ENCODE data around the gene PKP1.
"Not testable (repeated sequence)": the region's sequence is repeated elsewhere in the genome, so short reads cannot be mapped to it uniquely, and the experiment has no call there.

Gene PKP1, protein sequence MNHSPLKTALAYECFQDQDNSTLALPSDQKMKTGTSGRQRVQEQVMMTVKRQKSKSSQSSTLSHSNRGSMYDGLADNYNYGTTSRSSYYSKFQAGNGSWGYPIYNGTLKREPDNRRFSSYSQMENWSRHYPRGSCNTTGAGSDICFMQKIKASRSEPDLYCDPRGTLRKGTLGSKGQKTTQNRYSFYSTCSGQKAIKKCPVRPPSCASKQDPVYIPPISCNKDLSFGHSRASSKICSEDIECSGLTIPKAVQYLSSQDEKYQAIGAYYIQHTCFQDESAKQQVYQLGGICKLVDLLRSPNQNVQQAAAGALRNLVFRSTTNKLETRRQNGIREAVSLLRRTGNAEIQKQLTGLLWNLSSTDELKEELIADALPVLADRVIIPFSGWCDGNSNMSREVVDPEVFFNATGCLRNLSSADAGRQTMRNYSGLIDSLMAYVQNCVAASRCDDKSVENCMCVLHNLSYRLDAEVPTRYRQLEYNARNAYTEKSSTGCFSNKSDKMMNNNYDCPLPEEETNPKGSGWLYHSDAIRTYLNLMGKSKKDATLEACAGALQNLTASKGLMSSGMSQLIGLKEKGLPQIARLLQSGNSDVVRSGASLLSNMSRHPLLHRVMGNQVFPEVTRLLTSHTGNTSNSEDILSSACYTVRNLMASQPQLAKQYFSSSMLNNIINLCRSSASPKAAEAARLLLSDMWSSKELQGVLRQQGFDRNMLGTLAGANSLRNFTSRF

DNA sequence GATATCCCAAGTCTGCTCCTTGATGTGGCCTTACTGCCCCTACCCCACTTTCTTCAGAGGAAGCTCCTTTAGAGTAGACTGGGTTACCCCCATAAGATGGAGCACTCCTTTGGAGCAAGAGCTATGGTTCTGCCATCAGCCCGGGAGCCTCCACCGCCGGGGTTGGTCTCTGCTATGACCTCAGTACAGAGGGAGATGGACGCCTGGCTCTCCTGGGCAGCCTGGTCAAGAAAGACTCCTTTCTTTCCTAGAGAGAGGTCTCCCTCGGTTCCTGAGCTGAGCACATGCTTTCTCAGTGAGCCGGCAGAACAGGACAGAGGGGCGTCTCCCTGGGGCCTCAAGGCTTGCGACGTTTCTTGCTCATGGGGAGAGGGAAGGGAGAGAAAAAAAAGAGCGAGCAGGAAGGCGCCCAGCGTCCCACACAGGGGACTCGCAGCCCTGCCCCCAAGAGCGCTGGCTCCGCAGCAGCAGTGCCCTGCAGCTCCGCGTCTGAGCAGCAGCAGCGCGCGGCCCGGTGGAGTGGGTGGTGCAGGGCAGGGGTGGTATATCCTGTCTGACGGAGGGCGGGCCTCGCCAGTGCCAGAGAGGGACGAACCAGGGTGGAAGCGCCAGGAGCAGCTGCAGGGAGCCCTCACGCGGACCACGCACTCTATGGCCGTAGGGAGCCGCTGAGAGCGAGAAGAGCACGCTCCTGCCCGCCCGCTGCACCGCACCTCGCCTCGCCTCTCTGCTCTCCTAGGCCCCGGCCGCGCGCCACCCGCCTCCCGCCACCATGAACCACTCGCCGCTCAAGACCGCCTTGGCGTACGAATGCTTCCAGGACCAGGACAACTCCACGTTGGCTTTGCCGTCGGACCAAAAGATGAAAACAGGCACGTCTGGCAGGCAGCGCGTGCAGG lies at the start of gene PKP1:
PKP1 (plus strand) TSS at position 576 of the 899 bp plus-strand sequence; CDS start at position 773, 197 bp downstream.
- no peak for DNase-seq

DNA sequence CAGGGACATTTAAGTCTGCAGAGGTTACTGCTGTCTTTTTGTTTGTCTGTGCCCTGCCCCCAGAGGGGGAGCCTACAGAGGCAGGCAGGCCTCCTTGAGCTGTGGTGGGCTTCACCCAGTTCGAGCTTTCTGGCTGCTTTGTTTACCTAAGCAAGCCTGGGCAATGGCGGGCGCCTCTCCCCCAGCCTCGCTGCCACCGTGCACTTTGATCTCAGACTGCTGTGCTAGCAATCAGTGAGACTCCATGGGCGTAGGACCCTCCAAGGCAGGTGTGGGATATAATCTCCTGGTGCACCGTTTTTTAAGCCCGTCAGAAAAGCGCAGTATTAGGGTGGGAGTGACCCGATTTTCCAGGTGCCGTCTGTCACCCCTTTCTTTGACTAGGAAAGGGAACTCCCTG lies 43.7 kb upstream of the PKP1 start:
- not testable (repeated sequence) for DNase-seq

DNA sequence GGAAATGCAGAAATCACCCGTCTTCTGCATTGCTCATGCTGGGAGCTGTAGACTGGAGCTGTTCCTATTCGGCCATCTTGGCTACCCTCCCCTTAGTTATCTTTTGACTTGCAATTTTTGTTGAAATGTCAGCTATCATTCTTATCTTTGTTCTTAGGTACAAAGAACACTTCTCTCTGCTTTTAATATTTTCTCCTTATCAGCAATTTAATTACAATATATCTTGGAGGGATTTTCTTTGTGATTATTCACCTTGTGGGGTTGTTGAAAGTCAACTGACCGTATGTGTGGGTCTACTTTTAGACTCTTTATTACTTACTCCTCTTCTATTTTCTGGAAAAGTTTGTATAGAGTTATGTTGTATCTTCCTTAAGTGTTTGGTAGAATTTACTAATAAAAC lies 43.1 kb upstream of the PKP1 start:
- no peak for DNase-seq

DNA sequence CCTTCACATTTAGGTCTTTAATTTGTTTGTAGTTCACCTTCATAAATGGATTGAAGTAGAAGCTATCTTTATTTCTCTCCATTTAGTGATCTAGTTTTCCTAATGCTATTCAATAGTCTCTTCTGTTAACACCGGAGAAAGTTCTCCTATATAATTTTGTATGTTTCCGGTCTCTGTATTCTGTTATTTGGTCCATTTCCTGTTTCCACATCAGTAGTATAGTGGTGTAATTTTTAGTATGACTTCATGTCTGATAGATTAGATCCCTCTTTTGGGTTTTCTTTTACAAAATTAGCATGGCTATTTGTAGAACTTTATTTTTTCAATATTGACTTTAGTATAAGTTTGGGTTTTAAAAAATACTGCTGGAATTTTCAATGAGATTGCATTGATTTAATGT lies 41.6 kb upstream of the PKP1 start:
- no peak for DNase-seq

DNA sequence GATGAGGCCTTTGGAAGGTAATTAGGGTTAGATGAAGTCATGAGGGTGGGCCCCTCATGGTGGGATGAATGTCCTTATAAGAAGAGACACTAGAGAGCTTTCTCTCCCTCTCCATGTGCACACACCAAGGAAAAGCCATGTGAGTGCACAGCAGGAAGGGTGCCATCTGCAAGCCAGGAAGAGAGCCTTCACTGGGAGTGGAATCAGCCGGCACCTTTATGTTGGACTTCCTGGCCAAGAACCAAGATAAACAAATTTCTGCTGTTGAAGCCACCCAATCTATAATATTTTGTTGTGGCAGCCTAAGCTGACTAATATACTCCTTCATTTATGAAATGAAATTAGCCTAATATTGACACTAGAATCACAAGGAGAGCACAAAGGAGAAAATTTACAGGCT lies 38.2 kb upstream of the PKP1 start:
- DNase-seq = no peak

DNA sequence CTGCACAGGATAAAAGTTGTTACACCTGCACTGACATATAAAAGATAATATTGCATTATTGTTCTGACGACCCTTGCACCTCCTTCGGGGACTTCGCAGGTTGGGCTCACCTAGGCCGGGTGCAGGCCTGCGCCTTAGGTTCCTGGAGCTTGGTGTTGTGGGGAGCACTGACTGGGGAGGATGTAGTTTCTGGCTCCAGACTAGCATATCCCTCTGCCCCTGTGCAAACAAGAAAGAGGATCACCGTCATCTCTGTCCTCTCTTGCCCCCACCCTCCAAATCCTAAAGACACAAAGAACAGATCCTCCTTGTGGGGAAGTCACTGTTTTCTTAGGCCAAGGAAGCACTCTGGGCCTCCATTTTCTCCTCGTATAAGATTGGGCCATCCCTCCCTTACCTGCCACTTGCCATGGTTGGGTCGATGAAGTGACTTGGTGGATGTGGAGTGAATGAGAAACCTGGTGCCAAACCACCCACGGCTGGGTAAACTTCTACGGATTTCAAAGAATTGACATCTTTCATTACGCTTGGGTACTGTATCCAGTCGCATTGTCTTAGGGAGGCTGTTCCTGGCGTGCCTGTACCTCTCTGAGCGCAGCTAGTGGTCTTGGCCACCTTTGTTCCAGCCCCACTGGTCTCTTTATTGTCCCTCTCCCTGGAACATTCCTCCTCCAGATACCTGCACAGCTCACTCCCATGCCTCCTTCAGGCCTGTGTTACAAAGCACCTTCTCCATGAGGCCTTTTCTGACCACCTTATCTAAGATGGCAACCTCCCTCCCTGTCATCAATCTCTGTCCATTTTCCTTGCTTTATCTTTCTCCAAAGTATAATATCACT lies 34.4 kb upstream of the PKP1 start:
- DNase-seq = no peak

DNA sequence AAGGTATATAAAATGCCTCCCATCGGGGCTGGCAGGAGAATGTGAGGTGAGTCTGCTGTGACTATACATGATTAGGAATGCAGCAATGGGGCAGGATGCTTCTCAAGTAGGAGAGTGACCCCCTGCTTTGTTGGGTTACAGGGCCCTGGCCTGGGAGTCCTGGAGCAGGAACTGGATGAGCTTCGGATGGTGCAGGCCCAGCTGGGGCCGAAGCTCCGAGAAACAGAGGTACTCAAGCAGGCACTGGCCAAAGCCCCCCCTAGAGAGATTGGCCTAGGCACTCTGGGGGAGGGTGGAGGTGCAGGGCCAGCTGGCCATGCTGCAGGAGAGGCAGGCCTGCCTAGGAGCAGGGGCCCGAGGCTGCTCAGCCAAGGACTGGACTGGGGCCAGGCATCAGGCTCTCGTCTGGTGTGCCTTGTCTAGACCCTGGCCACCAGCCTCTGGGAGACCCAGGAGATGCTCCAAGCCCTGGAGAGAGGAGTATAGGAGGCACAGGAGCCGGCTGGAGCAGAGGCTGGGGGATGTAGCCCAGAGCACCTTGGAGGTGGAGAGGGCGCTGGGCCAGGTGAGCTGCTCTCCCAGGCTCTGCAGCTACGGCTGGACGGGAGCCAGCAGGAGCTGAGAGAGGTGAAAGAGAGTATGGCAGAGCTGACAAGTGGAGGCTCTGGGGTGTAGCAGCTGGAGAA lies 32.8 kb upstream of the PKP1 start:
- no peak for DNase-seq

DNA sequence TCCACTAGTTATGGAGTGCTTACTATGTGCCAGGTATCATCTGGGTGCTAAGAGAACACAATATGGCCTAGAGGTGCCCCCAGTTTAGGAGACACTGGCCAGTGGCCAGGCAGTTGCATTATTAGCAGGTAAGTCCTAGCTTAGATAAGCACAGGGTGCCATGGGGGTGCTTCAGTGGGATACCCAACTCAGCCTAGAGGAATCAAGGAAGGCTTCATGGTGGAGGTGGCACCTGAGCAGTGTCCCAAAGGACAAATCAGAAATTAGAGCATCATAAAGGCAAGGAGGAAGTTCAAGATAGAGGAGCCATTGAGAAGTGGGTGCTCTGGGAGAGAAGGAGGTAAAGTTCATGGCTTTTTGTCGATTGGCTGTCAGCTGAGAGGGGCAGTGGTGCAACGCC lies 31.9 kb upstream of the PKP1 start:
- DNase-seq = no peak

DNA sequence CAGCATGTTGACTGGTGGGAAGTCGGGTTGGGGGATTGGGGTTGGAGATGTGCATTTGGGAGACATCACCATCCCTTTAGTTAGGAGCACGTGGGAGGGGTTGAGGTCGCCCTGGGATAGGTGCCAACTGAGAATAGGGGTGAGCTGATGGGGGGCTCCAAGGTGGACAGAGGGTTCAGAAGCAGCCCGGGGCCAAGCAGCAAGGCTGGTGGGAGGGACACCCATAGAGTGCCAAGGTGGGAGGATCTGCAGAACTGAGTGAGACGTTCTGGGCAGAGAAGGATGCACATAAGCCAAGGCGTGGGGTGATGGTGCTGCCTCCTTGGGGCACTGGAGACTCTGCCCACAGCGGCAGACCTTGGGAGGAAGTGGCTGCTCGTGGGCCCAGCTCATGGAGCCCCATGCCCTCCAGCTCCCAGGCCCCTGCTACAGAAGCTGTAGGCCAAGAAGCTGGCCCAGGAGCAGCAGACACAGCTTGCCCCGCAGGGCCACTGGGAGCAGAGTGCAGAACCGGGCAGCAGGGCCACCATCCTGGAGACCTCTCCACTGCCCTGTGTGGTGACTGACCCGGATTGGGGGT lies 31.4 kb upstream of the PKP1 start:
- DNase-seq = no peak

DNA sequence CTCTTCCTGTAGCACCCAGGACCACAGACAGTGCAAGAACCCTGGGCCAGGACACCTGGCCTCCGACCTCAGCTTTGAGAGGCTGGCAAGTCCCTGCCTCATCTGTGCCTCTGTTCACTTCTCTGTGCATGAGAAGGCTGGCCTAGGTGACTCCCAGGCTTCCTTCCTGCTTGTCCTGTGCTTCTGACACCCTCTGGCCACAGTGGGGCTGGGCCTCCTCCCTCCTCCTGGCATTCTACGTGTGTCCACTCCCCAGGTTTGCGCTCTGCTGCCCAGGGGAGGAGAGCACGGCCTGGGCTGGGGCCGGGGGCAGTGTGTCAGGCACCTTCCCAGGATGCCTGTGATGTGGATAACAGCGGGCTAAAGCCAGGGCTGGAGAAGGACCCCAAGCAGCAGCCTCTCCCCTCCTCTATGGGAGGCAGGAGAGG lies 30.3 kb upstream of the PKP1 start:
- no peak for DNase-seq

DNA sequence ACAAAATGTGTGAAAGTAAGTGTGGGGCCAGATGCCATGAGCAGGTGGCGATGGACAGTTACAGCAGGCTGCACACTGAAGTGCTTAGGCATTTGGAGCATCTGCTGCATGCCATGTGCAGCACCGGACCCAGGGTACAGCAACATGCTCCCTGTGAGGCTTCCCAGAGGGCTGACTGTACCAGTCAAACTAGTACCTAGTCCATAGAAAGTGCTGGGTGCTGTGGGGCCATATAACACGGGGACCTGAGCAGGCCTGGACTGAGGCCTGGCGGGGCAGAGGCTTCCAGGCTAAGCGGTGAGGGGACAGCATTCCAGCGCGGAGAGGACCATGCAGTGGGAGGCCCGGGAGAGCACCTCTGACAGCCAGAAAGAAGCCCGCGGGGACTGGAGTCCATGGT lies 29.9 kb upstream of the PKP1 start:
- DNase-seq = no peak

DNA sequence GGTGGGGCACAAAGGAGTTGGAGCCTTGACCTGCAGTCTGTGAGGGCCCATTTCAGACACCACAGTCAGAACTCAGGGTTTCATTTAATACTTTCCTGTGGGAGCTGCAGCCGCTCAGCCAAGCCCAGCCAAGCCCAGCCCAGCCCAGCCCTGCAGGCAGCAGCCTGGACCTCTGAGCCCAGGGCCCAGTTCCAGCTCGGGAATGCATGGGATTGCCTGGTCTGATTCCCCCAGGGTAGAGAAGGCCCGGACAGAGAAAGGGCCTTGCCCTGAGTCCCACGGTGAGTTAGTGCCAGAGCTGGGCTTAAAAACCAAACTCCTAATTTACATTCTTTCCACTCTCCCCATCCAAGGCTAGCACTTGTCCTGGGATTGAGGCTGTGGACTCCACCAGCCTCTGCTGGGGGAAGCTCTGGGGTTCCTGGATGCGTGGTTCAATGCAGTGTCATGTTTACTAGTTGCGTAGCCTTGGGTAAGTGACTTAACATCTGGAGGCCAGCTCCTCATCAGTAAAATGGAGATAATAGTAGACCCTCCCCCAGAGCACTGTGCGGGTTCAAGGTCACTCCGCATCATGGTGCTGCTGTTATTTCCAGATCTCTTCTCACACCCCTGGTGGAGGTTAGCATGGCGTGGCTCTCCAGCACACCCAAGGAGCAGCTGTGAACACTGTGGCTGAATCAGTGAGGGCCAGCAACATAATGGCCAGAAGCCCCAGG lies 29.2 kb upstream of the PKP1 start:
- DNase-seq = no peak

DNA sequence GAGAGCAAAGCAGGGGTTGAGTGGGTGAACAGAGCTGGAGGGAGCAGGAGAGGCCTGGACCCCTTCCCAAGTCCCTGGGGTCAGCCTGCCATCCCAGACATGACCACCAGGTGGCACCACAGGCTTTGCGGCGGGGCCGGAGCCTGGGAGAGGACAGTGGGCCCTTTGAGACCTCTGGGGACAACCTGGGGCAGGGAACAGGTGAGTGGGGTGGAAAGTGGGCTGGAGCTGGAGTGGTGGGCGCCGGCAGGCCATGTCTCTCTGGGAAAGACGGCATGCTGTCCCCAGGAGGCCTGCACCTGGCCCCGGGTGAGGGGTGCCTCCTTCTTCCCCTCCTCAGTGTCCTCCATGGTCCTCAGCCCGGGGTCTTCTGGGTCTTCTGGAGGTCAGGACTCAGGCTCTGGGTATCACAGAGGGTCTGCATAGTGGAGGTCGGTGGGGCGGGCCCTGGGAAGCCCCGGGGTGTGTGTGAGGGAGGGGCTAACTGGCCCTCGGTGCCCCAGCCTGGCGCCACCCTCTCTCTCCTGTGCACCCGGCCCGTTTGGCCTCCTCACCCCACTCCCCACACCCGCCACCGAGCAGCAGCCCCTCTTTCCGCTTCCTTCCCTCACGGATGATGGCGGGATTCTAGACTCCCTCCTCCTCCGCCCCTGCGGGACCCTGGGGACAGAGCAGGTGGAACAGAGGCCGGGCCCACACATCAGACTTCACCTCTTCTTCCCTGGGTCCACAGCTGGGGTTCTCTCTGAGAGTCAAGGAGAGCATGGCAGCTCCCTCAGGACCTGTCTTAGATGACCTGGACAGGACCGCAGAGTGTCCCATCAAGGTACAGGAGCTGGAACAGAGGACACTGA lies 28.5 kb upstream of the PKP1 start:
- peak in 1 of 2 donors; percentile 51 for DNase-seq

DNA sequence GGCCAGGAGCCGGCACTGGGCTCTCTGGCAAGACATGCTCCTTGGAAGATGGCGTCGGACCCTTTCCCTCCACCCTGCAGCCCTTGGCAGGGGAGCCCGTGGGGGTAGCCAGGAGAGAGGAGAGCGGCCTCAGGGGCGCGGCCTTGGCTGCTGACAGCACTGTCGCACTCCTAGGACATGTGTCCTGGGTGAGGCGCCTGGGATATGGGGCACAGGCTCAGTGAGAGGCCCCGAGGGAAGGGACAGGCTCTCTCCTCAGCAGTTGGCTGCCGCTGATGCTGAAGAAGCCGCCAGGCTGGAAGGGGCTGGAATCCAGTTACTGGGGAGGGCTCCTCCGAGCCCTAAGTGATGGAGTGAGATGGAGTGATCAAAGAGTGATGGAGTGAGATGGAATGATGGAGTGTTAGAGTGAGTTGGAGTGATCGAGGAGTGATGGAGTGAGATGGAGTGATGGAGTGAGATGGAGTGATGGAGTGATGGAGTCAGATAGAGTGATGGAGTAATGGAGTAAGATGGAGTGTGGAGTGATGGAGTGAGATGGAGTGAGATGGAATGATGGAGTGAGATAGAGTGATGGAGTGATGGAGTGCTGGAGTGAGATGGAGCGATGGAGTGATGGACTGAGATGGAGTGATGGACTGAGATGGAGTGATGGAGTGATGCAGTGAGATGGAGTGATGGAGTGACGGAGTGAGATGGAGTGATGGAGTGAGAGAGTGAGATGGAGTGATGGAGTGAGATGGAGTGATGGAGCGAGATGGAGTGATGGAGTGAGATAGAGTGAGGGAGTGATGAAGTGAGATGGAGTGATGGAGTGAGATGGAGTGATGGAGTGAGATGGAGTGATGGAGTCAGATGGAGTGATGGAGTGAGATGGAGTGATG lies 27.6 kb upstream of the PKP1 start:
- no peak for DNase-seq

DNA sequence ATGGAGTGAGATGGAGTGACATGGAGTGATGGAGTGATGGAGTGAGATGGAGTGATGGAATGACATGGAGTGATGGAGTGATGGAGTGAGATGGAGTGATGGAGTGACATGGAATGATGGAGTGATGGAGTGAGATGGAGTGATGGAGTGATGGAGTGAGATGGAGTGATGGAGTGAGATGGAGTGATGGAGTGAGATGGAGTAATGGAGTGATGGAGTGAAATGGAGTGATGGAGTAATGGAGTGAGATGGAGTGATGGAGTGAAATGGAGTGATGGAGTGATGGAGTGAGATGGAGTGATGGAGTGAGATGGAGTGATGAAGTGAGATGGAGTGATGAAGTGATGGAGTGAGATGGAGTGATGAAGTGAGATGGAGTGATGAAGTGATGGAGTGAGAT lies 25.2 kb upstream of the PKP1 start:
- not testable (repeated sequence) for DNase-seq

DNA sequence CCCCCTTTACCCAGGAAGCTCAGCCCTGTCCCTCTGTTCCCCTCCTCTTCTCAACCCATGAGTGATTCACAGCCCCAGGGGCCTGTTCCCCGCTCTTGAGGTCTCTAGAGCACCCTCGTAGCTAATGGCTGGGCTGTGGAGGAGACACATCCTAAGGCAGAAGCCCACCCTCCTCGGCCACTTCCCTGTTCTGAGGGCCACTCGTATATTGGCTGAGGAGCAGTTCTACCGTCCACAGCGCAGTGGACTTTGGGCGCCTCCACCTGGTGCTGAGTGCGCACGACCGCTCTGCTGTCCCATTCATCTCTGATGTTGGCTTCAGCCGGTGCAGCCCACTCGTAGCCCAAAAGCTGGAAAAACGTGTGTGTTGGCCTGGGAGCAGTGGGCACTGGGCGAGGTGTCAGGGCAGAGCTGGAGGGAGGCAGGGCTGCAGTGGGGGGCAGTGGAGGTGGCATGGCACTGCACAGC lies 24.5 kb upstream of the PKP1 start:
- no peak for DNase-seq

DNA sequence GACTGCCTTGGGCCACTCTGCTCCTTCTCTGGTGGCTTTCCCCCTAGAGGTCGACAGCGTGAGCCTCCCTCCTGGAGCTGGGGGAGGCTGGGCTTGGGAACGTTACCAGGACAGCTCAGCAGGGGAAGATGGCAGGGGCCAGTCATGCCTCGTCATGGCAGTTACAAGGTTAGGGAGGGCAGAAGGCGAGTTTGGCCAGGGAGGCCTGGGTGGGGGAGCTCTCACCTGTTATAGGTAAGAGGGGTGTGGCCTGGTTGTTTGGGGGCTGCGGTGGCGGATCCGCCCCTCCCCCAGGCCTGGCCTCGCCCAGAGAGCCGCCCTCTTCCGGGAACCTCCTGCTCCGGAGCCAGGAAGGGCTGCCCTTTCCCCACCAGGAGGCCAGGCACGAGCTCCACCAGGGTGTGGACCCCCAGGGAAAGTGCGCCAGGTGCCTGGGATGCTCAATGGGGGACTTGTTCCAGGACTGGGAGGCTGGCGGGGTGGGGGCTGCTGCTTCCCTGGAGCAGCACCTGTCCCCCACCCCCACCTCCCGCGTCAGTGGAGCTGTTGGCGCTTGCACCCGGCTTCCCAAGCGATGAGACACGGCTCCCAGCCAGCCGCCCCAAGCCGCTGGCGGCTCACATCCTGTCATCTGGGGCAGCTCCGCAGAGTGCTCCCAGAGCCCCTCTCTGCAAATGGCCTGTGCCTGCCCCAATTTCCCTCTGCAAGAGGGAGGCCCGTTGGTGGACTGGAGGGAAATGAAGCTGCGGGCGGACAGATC lies 23.6 kb upstream of the PKP1 start:
- no peak for DNase-seq

DNA sequence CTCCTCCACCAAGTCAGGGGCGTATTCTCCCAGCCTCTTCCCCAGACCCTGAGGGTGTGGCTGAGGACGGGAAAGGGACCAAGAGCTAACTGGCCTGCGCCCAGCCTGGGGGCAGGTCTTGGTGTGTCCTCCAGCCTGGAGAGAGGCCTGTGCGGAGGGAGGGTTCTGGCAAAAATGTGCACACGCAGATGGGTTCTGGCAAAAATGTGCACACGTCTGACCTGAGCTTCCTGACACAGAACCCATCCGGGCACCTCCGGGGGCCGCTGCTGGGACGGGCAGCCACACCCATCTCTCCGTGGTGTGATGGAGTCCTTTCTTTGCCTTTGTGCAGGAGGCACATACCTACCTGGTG lies 23.1 kb upstream of the PKP1 start:
- no peak for DNase-seq
